Measurements from ENCODE around the gene LRP1.

DNA sequence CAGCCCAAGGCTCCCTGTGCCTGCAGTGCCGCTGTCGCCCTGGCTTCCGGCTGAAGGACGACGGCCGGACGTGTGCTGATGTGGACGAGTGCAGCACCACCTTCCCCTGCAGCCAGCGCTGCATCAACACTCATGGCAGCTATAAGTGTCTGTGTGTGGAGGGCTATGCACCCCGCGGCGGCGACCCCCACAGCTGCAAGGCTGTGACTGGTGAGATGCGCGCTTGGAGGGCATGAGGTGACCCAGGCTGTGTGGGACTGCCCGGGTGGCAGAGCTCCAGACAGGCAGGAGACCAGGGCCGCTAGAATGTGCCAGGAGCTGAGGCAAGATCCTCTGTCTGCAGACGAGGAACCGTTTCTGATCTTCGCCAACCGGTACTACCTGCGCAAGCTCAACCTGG is 68.7 kb downstream of the LRP1 start:
- TF ChIP-seq POLR2A (IDR thresholded peaks at IDR 0.05): no peak
- TF ChIP-seq, protein P1, sequence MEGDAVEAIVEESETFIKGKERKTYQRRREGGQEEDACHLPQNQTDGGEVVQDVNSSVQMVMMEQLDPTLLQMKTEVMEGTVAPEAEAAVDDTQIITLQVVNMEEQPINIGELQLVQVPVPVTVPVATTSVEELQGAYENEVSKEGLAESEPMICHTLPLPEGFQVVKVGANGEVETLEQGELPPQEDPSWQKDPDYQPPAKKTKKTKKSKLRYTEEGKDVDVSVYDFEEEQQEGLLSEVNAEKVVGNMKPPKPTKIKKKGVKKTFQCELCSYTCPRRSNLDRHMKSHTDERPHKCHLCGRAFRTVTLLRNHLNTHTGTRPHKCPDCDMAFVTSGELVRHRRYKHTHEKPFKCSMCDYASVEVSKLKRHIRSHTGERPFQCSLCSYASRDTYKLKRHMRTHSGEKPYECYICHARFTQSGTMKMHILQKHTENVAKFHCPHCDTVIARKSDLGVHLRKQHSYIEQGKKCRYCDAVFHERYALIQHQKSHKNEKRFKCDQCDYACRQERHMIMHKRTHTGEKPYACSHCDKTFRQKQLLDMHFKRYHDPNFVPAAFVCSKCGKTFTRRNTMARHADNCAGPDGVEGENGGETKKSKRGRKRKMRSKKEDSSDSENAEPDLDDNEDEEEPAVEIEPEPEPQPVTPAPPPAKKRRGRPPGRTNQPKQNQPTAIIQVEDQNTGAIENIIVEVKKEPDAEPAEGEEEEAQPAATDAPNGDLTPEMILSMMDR (IDR thresholded peaks at IDR 0.05): no peak

All from vagina (tissue), 2 donors.